Right lobe of liver (tissue), 6 donors: ENCODE measurements around the gene HDAC9. TPM values are rescaled to one million over a fixed set of nuclear protein-coding genes. Genes with fewer than 3 reads are reported as not detected.
A peak's percentile ranks its signal among the peaks of the same experiment; 100 is the strongest.

Source experiments
- ATAC-seq, 4 donors: fragments of 200-7000 bp; cut with Tn5 transposase; one replicate each; pipeline ENCODE4 v1.9.1; 2020; ENCODE audit warnings: mild to moderate bottlenecking in 4 of 4, moderate library complexity in 4 of 4
- DNase-seq, 3 donors: peaks; one replicate each; pipeline ENCODE4 v3.0.0-alpha.2; 2020
- H3K27ac ChIP-seq, 3 donors: fragments of 200-600 bp; one replicate each; pipeline ENCODE4 v1.8.0; 2022
- H3K27me3 ChIP-seq, 2 donors: fragments of 200-600 bp; one replicate each; pipeline ENCODE4 v1.8.0; 2022
- H3K36me3 ChIP-seq, 4 donors: fragments of 200-600 bp; sonication (generic) in 1 of 4; one replicate each; pipeline versions ENCODE4 v1.5.1 to v1.8.0; 2017 to 2022; ENCODE audit warnings: control low read depth in 1 of 4
- H3K4me1 ChIP-seq, 4 donors: fragments of 200-600 bp; sonication (generic) in 1 of 4; one replicate each; pipeline versions ENCODE4 v1.5.1 to v1.8.0; 2017 to 2022; ENCODE audit warnings: control low read depth in 1 of 4
- H3K4me3 ChIP-seq, 3 donors: fragments of 200-600 bp; one replicate each; pipeline ENCODE4 v1.8.0; 2022
- H3K9me3 ChIP-seq, 4 donors: fragments of 200-600 bp; sonication (generic) in 1 of 4; one replicate each; pipeline versions ENCODE4 v1.5.1 to v1.8.0; 2017 to 2022; ENCODE audit warnings: control low read depth in 1 of 4
- CTCF ChIP-seq, 4 donors: fragments of 200-600 bp in 3 of 4; fragments of 450-650 bp in 1 of 4; IDR thresholded peaks; one replicate each; pipeline versions ENCODE4 v1.5.1 to v1.8.0; 2016 to 2022; ENCODE audit warnings: antibody characterized with exemption in 4 of 4, mild to moderate bottlenecking in 2 of 4
- POLR2A ChIP-seq: fragments of 450-650 bp; IDR thresholded peaks from one replicate; pipeline ENCODE4 v1.6.1; 2017; ENCODE audit warnings: antibody characterized with exemption, mild to moderate bottlenecking
- WGBS: methylation state at CpG from one replicate; pipeline ENCODE4 v1.1.6; 2018; ENCODE audit warnings: low coverage, low lambda C conversion rate; ENCODE audit not compliant: insufficient coverage; ENCODE audit errors: missing lambda C conversion rate; 5-methylcytosine and 5-hydroxymethylcytosine counted together
- intact Hi-C, 2 donors: fragments of 100-400 bp; cut with DNase I; formaldehyde crosslinking; loops; one replicate each; pipeline versions ENCODE4 v1.11.2 to v1.14.1; 2022
- total RNA-seq, 6 experiments: library from RNA; depleted of rRNA in 2 of 6; stranded (reverse); fragments of >200 nt in 2 of 6; fragmentation: NEBNext Ultra II Directional in 3 of 6; extraction: Animal tissue kit (Norgen Biotek cat#: 25700) in 3 of 6; gene quantifications; one replicate each; pipeline versions ENCODE4 v1.1.0 to v1.2.4, GENCODE V29; 2016 to 2023
- donor health status: DM: no; HTN: yes; CAD: no.
- donor health status: DM: no; HTN: no; CAD: no.
- donor health status: DM: no; HTN: no; CAD: no.
- donor health status: DM: no; HTN: yes; CAD: no.
- donor health status: DM: no; HTN: yes; CAD: no.

HDAC9 gene
- total RNA-seq, 6 experiments from 2014 or later, result 1.0 to 4.1 (median 2.5) TPM

GRCh38 chr7:18572885-18573284 is 77.3 kb downstream of the HDAC9 start:
- ATAC-seq (no peak), DNase-seq (no peak)
- Histone ChIP-seq H3K27ac (no peak overlapping the region), H3K4me1 (no peaks in the 10 kb centered on the region), H3K27me3 (no peaks in the 10 kb centered on the region), H3K9me3 (no peaks in the 10 kb centered on the region), H3K4me3 (no peak overlapping the region), H3K36me3 (no peaks in the 10 kb centered on the region)
- 95% methylated on average over 1 of the region's 1 CpG for WGBS
- TF ChIP-seq POLR2A (no peak), CTCF (IDR thresholded peaks at IDR 0.05) (no peak)
- intact Hi-C loops, result loop anchor here in 1 of 2 donors (10.0 kb wide), 1 partner anchor 218 kb away; no protein-coding TSS in a partner anchor

GRCh38 chr7:18573410-18574234 is 78.1 kb downstream of the HDAC9 start:
- DNase-seq (no peak), ATAC-seq (peak in 1 of 4 donors; percentile 24)
- Histone ChIP-seq H3K27me3 (no peaks in the 10 kb centered on the region), H3K4me1 (no peaks in the 10 kb centered on the region), H3K4me3 (no peak overlapping the region), H3K9me3 (no peaks in the 10 kb centered on the region), H3K36me3 (no peaks in the 10 kb centered on the region), H3K27ac (no peak overlapping the region)
- no peak for TF ChIP-seq POLR2A
- TF ChIP-seq CTCF (IDR thresholded peaks at IDR 0.05), result no peak
- intact Hi-C loops, result loop anchor here in 1 of 2 donors (10.0 kb wide), 1 partner anchor 219 kb away; no protein-coding TSS in a partner anchor
- 65% methylated on average over 8 of the region's 20 CpGs for WGBS

- ATAC-seq (peak in 1 of 4 donors; percentile 17), DNase-seq (no peak)
- 87% methylated on average over 5 of the region's 7 CpGs for WGBS
- no peaks in the 10 kb centered on the region for H3K27me3 ChIP-seq
- H3K4me3 ChIP-seq, result no peak overlapping the region
- H3K9me3 ChIP-seq, result no peaks in the 10 kb centered on the region
- intact Hi-C loops, result loop anchor here in 1 of 2 donors (10.0 kb wide), 1 partner anchor 219 kb away; no protein-coding TSS in a partner anchor
- no peak overlapping the region for H3K27ac ChIP-seq
- no peaks in the 10 kb centered on the region for H3K36me3 ChIP-seq
- TF ChIP-seq POLR2A (no peak), CTCF (IDR thresholded peaks at IDR 0.05) (no peak)
- H3K4me1 ChIP-seq, result no peaks in the 10 kb centered on the region
These were observed 78.6 kb downstream of the HDAC9 start for GRCh38 chr7:18574235-18574540.

- intact Hi-C loops, result loop anchor here in 1 of 2 donors (10.0 kb wide), 1 partner anchor 220 kb away; no protein-coding TSS in a partner anchor
- no peak overlapping the region for H3K4me3 ChIP-seq
- H3K27ac ChIP-seq, result no peak overlapping the region
- no peak for DNase-seq
- H3K4me1 ChIP-seq, result no peaks in the 10 kb centered on the region
- 70% methylated on average over 2 of the region's 14 CpGs for WGBS
- H3K27me3 ChIP-seq, result no peaks in the 10 kb centered on the region
- no peak for TF ChIP-seq CTCF (IDR thresholded peaks at IDR 0.05)
- no peak for TF ChIP-seq POLR2A
- H3K36me3 ChIP-seq, result no peaks in the 10 kb centered on the region
- ATAC-seq, result no peak
- H3K9me3 ChIP-seq, result no peaks in the 10 kb centered on the region
These were observed 79.1 kb downstream of the HDAC9 start for GRCh38 chr7:18574676-18575075.
